SU-DHL-6 (cell line): ENCODE measurements around the gene HGFAC.

Source experiments
- CTCF ChIP-seq: fragments of 200-600 bp; sonication (generic); IDR thresholded peaks from one replicate; pipeline ENCODE4 v1.5.1; 2017; ENCODE audit warnings: antibody characterized with exemption, mild to moderate bottlenecking, low read length, moderate library complexity; ENCODE audit not compliant: insufficient read depth, poor library complexity, severe bottlenecking
- EZH2phosphoT487 ChIP-seq: fragments of 200-600 bp; sonication (generic), shearing (Covaris generic); conservative IDR thresholded peaks from 2 replicates; pipeline ENCODE4 v1.6.1; 2018; ENCODE audit warnings: mild to moderate bottlenecking, antibody characterized with exemption, low read length, moderate library complexity, mixed read lengths

- no peak for TF ChIP-seq CTCF
- TF ChIP-seq EZH2phosphoT487, result no peak
Observed at GRCh38 chr4:3441501-3442459, at the start of gene HGFAC.
